Tracheal epithelial cell (primary cell): ENCODE results near the gene ZNF599. TPM values are rescaled to one million over a fixed set of nuclear protein-coding genes. Genes with fewer than 3 reads are reported as not detected.

ENCODE experiments used
- total RNA-seq: library from RNA; depleted of rRNA; stranded (reverse); fragments of >200 nt; gene quantifications from 2 replicates; pipeline ENCODE4 v1.2.1, GENCODE V29; 2014

ZNF599 gene
- total RNA-seq, result 1.3 and 1.7 TPM in 2 replicates

GRCh38 chr19:34772697-34773554 is at the start of gene ZNF599:
ZNF599 (minus strand) TSS chr19:34773215; CDS start chr19:34772841, 374 bp downstream.

GRCh38 chr19:34733746-34734536 is 39.1 kb downstream of the ZNF599 start, which contains the start of gene ZNF181:
ZNF181 (plus strand) TSS chr19:34734243; CDS start chr19:34735038, 795 bp downstream.

Other genes with a start within 250 kb of the ZNF599 start
- under 0.01 TPM in 1 of 2 replicates, not detected in the other for gene SCGB2B2, start 96.1 kb downstream of the ZNF599 start, total RNA-seq
- gene ZNF302, start 95.5 kb downstream of the ZNF599 start, total RNA-seq, result 4.6 and 6.4 TPM in 2 replicates
- 7.2 and 8.5 TPM in 2 replicates for gene ZNF181, start 39.0 kb downstream of the ZNF599 start, total RNA-seq
- 1.7 and 3.2 TPM in 2 replicates for gene ZNF30, start 153.7 kb upstream of the ZNF599 start, total RNA-seq
- 3.4 and 4.1 TPM in 2 replicates for gene ZNF792, start 191.0 kb upstream of the ZNF599 start, total RNA-seq
- gene GRAMD1A, start 227.1 kb upstream of the ZNF599 start, total RNA-seq, result 14.5 and 15.4 TPM in 2 replicates